HEK293 (cell line): ENCODE measurements around the gene KBTBD3.
A peak's percentile ranks its signal among the peaks of the same experiment; 100 is the strongest.

Experiments
- CTCF ChIA-PET: fragments of 350-600 bp; formaldehyde crosslinking; extraction: SDS; loops from one replicate; lab custom pipeline; 2021; ENCODE audit warnings: antibody characterized with exemption; lab: Yijun Ruan, JAX
- POLR2A ChIA-PET: fragments of 300-600 bp; formaldehyde crosslinking; extraction: SDS; loops from one replicate; lab custom pipeline; 2020; ENCODE audit warnings: antibody characterized with exemption, inconsistent platforms; lab: Yijun Ruan, JAX
- H3K27ac ChIP-seq: fragments of 200-500 bp; sonication (Bioruptor generic); 2 replicates; pipeline ENCODE4 v1.5.1; 2014; ENCODE audit warnings: low read depth, low read length, control low read depth, inconsistent platforms; ENCODE audit errors: extremely low read depth
- H3K36me3 ChIP-seq, 2 experiments: fragments of 200-500 bp in 1 of 2; sonication (Bioruptor generic) in 1 of 2; 1 replicate in 1 of 2; 2 replicates in 1 of 2; pipeline ENCODE4 v1.5.1; 2014 to 2017; ENCODE audit warnings: inconsistent platforms in 2 of 2, low read length in 2 of 2; ENCODE audit not compliant: control insufficient read depth in 2 of 2, insufficient read depth in 1 of 2
- H3K4me1 ChIP-seq: fragments of 200-500 bp; sonication (Bioruptor generic); 2 replicates; pipeline ENCODE4 v1.5.1; 2014; ENCODE audit warnings: mild to moderate bottlenecking, low read length, inconsistent platforms; ENCODE audit not compliant: control insufficient read depth, insufficient read depth
- H3K4me3 ChIP-seq: 2 replicates; pipeline ENCODE4 v1.5.1; 2011; ENCODE audit warnings: low read depth, mild to moderate bottlenecking, control low read depth, low read length, moderate library complexity
- H3K9me3 ChIP-seq: fragments of 200-500 bp; sonication (Bioruptor generic); 2 replicates; pipeline ENCODE4 v1.5.1; 2014; ENCODE audit warnings: low read depth, low read length, inconsistent platforms; ENCODE audit not compliant: control insufficient read depth, insufficient read depth
- FEZF1 ChIP-seq: fragments of 450-650 bp; formaldehyde crosslinking; IDR thresholded peaks from 2 replicates; pipeline ENCODE4 v1.5.1; 2016; ENCODE audit warnings: missing biosample characterization, missing genetic modification characterization
- HOXD13 ChIP-seq: sonication (generic); formaldehyde crosslinking; IDR thresholded peaks from 2 replicates; pipeline ENCODE4 v1.8.0; 2022; ENCODE audit warnings: missing genetic modification reagents, borderline replicate concordance
- KLF10 ChIP-seq: fragments of 450-650 bp; IDR thresholded peaks from 2 replicates; pipeline ENCODE4 v1.5.1; 2018; ENCODE audit warnings: missing biosample characterization, mild to moderate bottlenecking, missing genetic modification characterization
- MEIS1 ChIP-seq: sonication (generic); formaldehyde crosslinking; IDR thresholded peaks from 2 replicates; pipeline ENCODE4 v1.8.1; 2022; ENCODE audit warnings: missing genetic modification reagents, mild to moderate bottlenecking, borderline replicate concordance
- SP2 ChIP-seq: fragments of 450-650 bp; formaldehyde crosslinking; IDR thresholded peaks from 2 replicates; pipeline ENCODE4 v1.5.1; 2016; ENCODE audit warnings: missing biosample characterization, missing genetic modification characterization
- TCF7L2 ChIP-seq: IDR thresholded peaks from 2 replicates; pipeline ENCODE4 v1.6.1; 2011; ENCODE audit warnings: low read depth, mild to moderate bottlenecking, inconsistent platforms, low read length, moderate library complexity, borderline replicate concordance
- YY2 ChIP-seq: fragments of 450-650 bp; formaldehyde crosslinking; IDR thresholded peaks from 2 replicates; pipeline ENCODE4 v1.5.1; 2016; ENCODE audit warnings: missing biosample characterization, missing genetic modification characterization
- ZBTB17 ChIP-seq: fragments of 450-650 bp; formaldehyde crosslinking; IDR thresholded peaks from 2 replicates; pipeline ENCODE4 v1.5.1; 2016; ENCODE audit warnings: missing biosample characterization, missing genetic modification characterization
- ZFHX2 ChIP-seq: fragments of 450-650 bp; formaldehyde crosslinking; conservative IDR thresholded peaks from 2 replicates; pipeline ENCODE4 v1.5.1; 2016; ENCODE audit warnings: missing biosample characterization, missing genetic modification characterization
- ZFP37 ChIP-seq: fragments of 450-650 bp; formaldehyde crosslinking; IDR thresholded peaks from 2 replicates; pipeline ENCODE4 v1.5.1; 2016; ENCODE audit warnings: missing biosample characterization, missing genetic modification characterization
- ZNF112 ChIP-seq: fragments of 450-650 bp; formaldehyde crosslinking; IDR thresholded peaks from 2 replicates; pipeline ENCODE4 v1.5.0; 2017; ENCODE audit warnings: missing biosample characterization, missing genetic modification characterization
- ZNF140 ChIP-seq: fragments of 450-650 bp; formaldehyde crosslinking; IDR thresholded peaks from 2 replicates; pipeline ENCODE4 v1.5.1; 2016; ENCODE audit warnings: missing biosample characterization, missing genetic modification characterization
- ZNF155 ChIP-seq: fragments of 450-650 bp; formaldehyde crosslinking; IDR thresholded peaks from 2 replicates; pipeline ENCODE4 v1.5.1; 2016; ENCODE audit warnings: missing biosample characterization, missing genetic modification characterization
- ZNF19 ChIP-seq: fragments of 450-650 bp; formaldehyde crosslinking; IDR thresholded peaks from 2 replicates; pipeline ENCODE4; 2016; ENCODE audit warnings: missing biosample characterization, missing genetic modification characterization, low read depth
- ZNF2 ChIP-seq: fragments of 450-650 bp; formaldehyde crosslinking; IDR thresholded peaks from 2 replicates; pipeline ENCODE4 v1.5.1; 2016; ENCODE audit warnings: missing biosample characterization, missing genetic modification characterization
- ZNF266 ChIP-seq: fragments of 450-650 bp; formaldehyde crosslinking; IDR thresholded peaks from 2 replicates; pipeline ENCODE4 v1.5.1; 2016; ENCODE audit warnings: missing biosample characterization, missing genetic modification characterization, low read depth
- ZNF292 ChIP-seq: fragments of 450-650 bp; formaldehyde crosslinking; IDR thresholded peaks from 2 replicates; pipeline ENCODE4 v1.5.1; 2016; ENCODE audit warnings: low read depth, missing biosample characterization, missing genetic modification characterization, borderline replicate concordance
- ZNF404 ChIP-seq: fragments of 450-650 bp; formaldehyde crosslinking; IDR thresholded peaks from 2 replicates; pipeline ENCODE4 v1.5.1; 2017; ENCODE audit warnings: missing biosample characterization, missing genetic modification characterization
- ZNF501 ChIP-seq: fragments of 450-650 bp; formaldehyde crosslinking; IDR thresholded peaks from 2 replicates; pipeline ENCODE4 v1.5.1; 2016; ENCODE audit warnings: missing biosample characterization, missing genetic modification characterization
- ZNF529 ChIP-seq: fragments of 450-650 bp; formaldehyde crosslinking; IDR thresholded peaks from 2 replicates; pipeline ENCODE4 v1.5.1; 2017; ENCODE audit warnings: missing genetic modification characterization, missing biosample characterization; ENCODE audit not compliant: insufficient replicate concordance
- ZNF544 ChIP-seq: fragments of 450-650 bp; formaldehyde crosslinking; IDR thresholded peaks from 2 replicates; pipeline ENCODE4 v1.5.0; 2017; ENCODE audit warnings: missing biosample characterization, missing genetic modification characterization
- ZNF571 ChIP-seq: fragments of 450-650 bp; formaldehyde crosslinking; IDR thresholded peaks from 2 replicates; pipeline ENCODE4 v1.5.0; 2017; ENCODE audit warnings: missing biosample characterization, missing genetic modification characterization
- ZNF585B ChIP-seq: fragments of 450-650 bp; formaldehyde crosslinking; IDR thresholded peaks from 2 replicates; pipeline ENCODE4 v1.5.1; 2016; ENCODE audit warnings: missing biosample characterization, missing genetic modification characterization
- ZNF610 ChIP-seq: fragments of 450-650 bp; formaldehyde crosslinking; IDR thresholded peaks from 2 replicates; pipeline ENCODE4 v1.5.1; 2016; ENCODE audit warnings: missing biosample characterization, missing genetic modification characterization, borderline replicate concordance
- ZNF623 ChIP-seq: fragments of 450-650 bp; formaldehyde crosslinking; IDR thresholded peaks from 2 replicates; pipeline ENCODE4 v1.5.1; 2016; ENCODE audit warnings: missing biosample characterization, missing genetic modification characterization
- ZNF776 ChIP-seq: fragments of 450-650 bp; formaldehyde crosslinking; IDR thresholded peaks from 2 replicates; pipeline ENCODE4 v1.5.0; 2017; ENCODE audit warnings: missing biosample characterization, missing genetic modification characterization, borderline replicate concordance
- TF ChIP-seq, protein P1 (sequence below): fragments of 450-650 bp; formaldehyde crosslinking; IDR thresholded peaks from 2 replicates; pipeline ENCODE4 v1.5.1; 2016; ENCODE audit warnings: missing biosample characterization, missing genetic modification characterization, low read depth
- TF ChIP-seq, protein P2 (sequence below): fragments of 450-650 bp; IDR thresholded peaks from 2 replicates; pipeline ENCODE4 v1.5.1; 2018; ENCODE audit warnings: missing biosample characterization, missing genetic modification characterization

KBTBD3 gene

DNA sequence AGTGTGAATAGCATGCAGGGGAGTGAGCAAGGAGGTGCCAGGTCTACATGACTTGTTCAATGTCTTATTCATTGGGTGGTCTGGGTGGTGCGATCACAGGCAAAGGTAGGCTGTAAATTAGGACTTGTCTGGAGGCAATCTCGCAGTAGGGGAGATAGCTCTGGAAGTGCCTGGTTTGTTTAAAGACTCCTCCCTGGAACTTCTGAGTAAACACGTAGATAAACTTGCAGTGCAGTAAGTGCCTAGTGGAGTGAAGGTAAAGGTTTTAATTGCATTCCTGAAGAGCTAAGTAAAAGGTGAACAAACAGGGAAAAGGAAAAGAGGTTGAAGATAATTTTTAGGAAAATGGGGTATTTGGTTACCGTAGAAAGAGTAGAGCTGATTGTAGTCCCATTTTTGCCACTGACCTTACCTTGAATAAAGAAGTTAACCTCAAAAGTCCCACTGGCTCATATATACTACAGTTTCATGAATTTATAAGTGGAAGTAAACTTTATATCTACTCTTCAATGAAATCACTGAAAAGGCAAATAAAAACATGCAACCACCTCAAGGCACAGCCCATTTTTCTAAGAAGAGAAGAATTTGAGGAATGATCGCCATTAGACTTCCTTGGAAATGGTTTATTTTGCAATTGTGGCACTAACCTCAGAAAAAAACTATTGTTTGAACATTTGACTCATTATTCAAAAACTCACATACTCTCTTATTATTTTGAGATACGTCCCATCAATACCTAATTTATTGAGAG, 44.6 kb upstream of the KBTBD3 start:
- TF ChIP-seq ZNF266 (tag by site-specific recombination) (no peak), HOXD13 (CRISPR knock-in tag) (no peak), ZNF501 (tag by site-specific recombination) (no peak), ZNF404 (tag by site-specific recombination) (no peak), ZNF155 (no peak), KLF10 (tag by site-specific recombination) (no peak), ZNF623 (tag by site-specific recombination) (no peak), SP2 (no peak), MEIS1 (CRISPR knock-in tag) (no peak), FEZF1 (no peak)
- H3K4me1 ChIP-seq = no peaks in the 10 kb centered on the region
- no peak overlapping the region for H3K4me3 ChIP-seq
- POLR2A ChIA-PET = interaction anchor here (1.3 kb wide), 1 partner anchor 44 kb away, joined by 9 read pairs; the partner anchor contains the start of genes AASDHPPT and KBTBD3
- CTCF ChIA-PET = interaction anchor here (0.8 kb wide), 1 partner anchor 23 kb away, joined by 5 read pairs; no protein-coding TSS in a partner anchor
- H3K36me3 ChIP-seq = no peaks in the 10 kb centered on the region
- no peak overlapping the region for H3K27ac ChIP-seq
- no peaks in the 10 kb centered on the region for H3K9me3 ChIP-seq

DNA sequence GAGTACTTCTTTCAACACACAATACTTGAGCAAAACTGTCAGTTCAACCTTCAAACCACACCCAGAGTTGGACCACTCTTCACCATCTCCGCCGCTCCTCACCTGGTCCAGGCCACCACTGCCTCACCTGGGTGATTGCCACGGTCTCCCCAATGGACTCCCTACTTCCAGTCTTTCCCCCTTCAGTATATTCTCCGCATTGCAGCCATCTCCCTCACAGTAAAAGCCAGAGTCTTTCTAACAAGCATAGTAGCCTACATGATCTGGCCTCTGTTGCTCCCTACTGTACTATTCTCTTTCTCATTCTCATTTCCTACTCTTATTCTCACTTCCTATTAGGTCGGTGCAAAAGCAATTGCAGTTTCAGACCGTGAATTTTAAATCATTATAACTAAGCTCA, 28.8 kb upstream of the KBTBD3 start:
- TF ChIP-seq ZNF610 (tag by site-specific recombination) (no peak), ZFP37 (tag by site-specific recombination) (no peak), YY2 (tag by site-specific recombination) (no peak), ZNF2 (tag by site-specific recombination) (no peak), ZNF776 (tag by site-specific recombination) (no peak), ZBTB17 (no peak)
- ChIA-PET POLR2A (no interaction called here), CTCF (interaction anchor here (0.7 kb wide), 1 partner anchor 30 kb away, joined by 3 read pairs; no protein-coding TSS in a partner anchor)
- Histone ChIP-seq H3K36me3 (no peaks in the 10 kb centered on the region), H3K27ac (no peak overlapping the region), H3K4me3 (no peak overlapping the region), H3K4me1 (no peaks in the 10 kb centered on the region), H3K9me3 (no peaks in the 10 kb centered on the region)

DNA sequence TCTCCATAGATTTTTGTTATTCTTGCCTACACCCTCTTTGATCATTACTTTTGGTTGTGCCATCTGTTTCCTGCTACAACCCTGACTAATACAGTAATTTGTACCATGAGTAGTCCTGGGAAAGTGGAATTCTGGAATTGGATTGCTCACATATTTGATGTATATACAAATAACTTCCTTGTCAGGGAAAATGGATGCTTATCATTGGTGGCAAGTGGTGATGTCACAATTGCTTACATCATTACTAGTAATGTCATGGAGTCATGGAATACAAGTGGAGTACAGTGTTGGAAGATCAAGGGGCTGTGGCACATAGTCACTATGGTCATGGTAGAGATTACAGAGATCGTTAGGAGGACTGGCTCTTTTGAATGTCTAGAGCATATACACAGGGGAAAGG, 24.7 kb upstream of the KBTBD3 start:
- TF ChIP-seq ZNF585B (no peak), ZNF571 (tag by site-specific recombination) (no peak)
- TF ChIP-seq, protein P1, sequence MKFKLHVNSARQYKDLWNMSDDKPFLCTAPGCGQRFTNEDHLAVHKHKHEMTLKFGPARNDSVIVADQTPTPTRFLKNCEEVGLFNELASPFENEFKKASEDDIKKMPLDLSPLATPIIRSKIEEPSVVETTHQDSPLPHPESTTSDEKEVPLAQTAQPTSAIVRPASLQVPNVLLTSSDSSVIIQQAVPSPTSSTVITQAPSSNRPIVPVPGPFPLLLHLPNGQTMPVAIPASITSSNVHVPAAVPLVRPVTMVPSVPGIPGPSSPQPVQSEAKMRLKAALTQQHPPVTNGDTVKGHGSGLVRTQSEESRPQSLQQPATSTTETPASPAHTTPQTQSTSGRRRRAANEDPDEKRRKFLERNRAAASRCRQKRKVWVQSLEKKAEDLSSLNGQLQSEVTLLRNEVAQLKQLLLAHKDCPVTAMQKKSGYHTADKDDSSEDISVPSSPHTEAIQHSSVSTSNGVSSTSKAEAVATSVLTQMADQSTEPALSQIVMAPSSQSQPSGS (tag by site-specific recombination) = peak; percentile 44; the same call in 1 of the 2 replicates
- TF ChIP-seq, all 188 proteins: peak for 1
- CTCF ChIA-PET = no interaction called here
- H3K4me3 ChIP-seq = no peak overlapping the region
- H3K36me3 ChIP-seq = peaks cover 4 to 25% of the 10 kb centered on the region in 2 experiments; a peak in 2 of 3 replicates
- H3K9me3 ChIP-seq = no peaks in the 10 kb centered on the region
- no peaks in the 10 kb centered on the region for H3K4me1 ChIP-seq
- POLR2A ChIA-PET = no interaction called here
- H3K27ac ChIP-seq = no peak overlapping the region

DNA sequence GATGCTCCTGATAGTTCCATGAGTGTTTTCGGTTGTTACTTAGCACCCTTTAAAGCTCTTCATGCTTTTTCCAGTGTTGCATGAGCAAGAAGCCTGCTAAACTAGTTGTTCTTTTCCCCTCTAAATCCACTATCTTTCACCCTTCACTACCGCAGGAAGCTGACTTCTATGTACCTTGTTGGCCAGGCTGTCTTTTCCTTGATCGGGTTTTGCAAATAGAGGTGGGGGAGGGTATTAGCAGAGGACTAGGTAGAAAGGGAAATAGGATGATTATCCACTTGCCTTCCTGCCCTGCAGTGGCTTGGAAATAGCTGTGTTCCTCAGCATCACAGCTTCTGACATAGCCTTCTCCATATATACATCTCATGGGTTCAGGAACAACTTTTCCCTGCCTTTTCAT, 24.2 kb upstream of the KBTBD3 start:
- H3K27ac ChIP-seq = no peak overlapping the region
- CTCF ChIA-PET = no interaction called here
- H3K4me3 ChIP-seq = no peak overlapping the region
- no peaks in the 10 kb centered on the region for H3K9me3 ChIP-seq
- H3K36me3 ChIP-seq = peaks cover 4 to 29% of the 10 kb centered on the region in 2 experiments; a peak in 2 of 3 replicates
- H3K4me1 ChIP-seq = no peaks in the 10 kb centered on the region
- POLR2A ChIA-PET = no interaction called here
- TF ChIP-seq TCF7L2 (no peak), ZNF292 (tag by site-specific recombination) (no peak), ZNF140 (tag by site-specific recombination) (no peak), ZNF112 (tag by site-specific recombination) (no peak), ZFHX2 (tag by site-specific recombination) (no peak), ZNF571 (tag by site-specific recombination) (no peak), ZNF544 (no peak), ZNF19 (tag by site-specific recombination) (no peak), ZNF529 (tag by site-specific recombination) (no peak)
- TF ChIP-seq, protein P2, sequence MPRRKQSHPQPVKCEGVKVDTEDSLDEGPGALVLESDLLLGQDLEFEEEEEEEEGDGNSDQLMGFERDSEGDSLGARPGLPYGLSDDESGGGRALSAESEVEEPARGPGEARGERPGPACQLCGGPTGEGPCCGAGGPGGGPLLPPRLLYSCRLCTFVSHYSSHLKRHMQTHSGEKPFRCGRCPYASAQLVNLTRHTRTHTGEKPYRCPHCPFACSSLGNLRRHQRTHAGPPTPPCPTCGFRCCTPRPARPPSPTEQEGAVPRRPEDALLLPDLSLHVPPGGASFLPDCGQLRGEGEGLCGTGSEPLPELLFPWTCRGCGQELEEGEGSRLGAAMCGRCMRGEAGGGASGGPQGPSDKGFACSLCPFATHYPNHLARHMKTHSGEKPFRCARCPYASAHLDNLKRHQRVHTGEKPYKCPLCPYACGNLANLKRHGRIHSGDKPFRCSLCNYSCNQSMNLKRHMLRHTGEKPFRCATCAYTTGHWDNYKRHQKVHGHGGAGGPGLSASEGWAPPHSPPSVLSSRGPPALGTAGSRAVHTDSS = no peak
